Thoracic aorta (tissue), 2 donors: ENCODE measurements around the gene MFNG. TPM values are rescaled to one million over a fixed set of nuclear protein-coding genes. Genes with fewer than 3 reads are reported as not detected.

Experiments
- ATAC-seq: fragments of 150-250 bp; one replicate; pipeline ENCODE4 v1.8.0; 2017; ENCODE audit warnings: low read depth; ENCODE audit not compliant: insufficient number of reproducible peaks, low FRiP score
- DNase-seq: peaks from one replicate; pipeline ENCODE4 v3.0.0-alpha.2; 2020; ENCODE audit warnings: low spot score
- H3K27ac ChIP-seq, 2 donors: fragments of 200-600 bp; sonication (generic); 1 replicate in 1 of 2; 2 replicates in 1 of 2; pipeline ENCODE4 v1.5.1; 2016; ENCODE audit warnings: mild to moderate bottlenecking in 2 of 2, moderate library complexity in 2 of 2
- H3K27me3 ChIP-seq: fragments of 200-600 bp; sonication (generic); replicated peaks from 2 replicates; pipeline ENCODE4 v1.6.0; 2016; ENCODE audit warnings: mild to moderate bottlenecking; ENCODE audit not compliant: insufficient read depth
- H3K36me3 ChIP-seq: fragments of 200-600 bp; sonication (generic); one replicate; pipeline ENCODE4 v1.5.1; 2016
- H3K4me1 ChIP-seq, 2 donors: fragments of 200-600 bp; sonication (generic); 1 replicate in 1 of 2; 2 replicates in 1 of 2; pipeline versions ENCODE4 v1.5.1 to v1.6.0; 2016; ENCODE audit warnings: low read depth in 2 of 2, mild to moderate bottlenecking in 1 of 2; ENCODE audit not compliant: control insufficient read depth in 1 of 2
- H3K4me3 ChIP-seq: fragments of 200-600 bp; sonication (generic); 2 replicates; pipeline ENCODE4 v1.5.1; 2016; ENCODE audit warnings: mild to moderate bottlenecking
- H3K9me3 ChIP-seq: fragments of 200-600 bp; sonication (generic); 2 replicates; pipeline ENCODE4 v1.5.1; 2016
- CTCF ChIP-seq: fragments of 200-600 bp; sonication (generic); IDR thresholded peaks from one replicate; pipeline ENCODE4 v1.5.1; 2019; ENCODE audit warnings: antibody characterized with exemption
- total RNA-seq, 2 donors: library from RNA; depleted of rRNA; stranded (reverse); fragments of >200 nt; gene quantifications; one replicate each; pipeline versions ENCODE4 v1.1.0 to v1.2.3, GENCODE V29; 2016

MFNG gene
- total RNA-seq, 2 donors from 2014 or later, result 18.1 to 25.5 TPM

GRCh38 chr22:37462983-37463382, 23.2 kb downstream of the MFNG start:
- Histone ChIP-seq H3K4me1 (no peaks in the 10 kb centered on the region), H3K9me3 (no peaks in the 10 kb centered on the region), H3K27ac (no peak overlapping the region), H3K36me3 (no peaks in the 10 kb centered on the region), H3K4me3 (no peak overlapping the region), H3K27me3 (no peaks in the 10 kb centered on the region)
- TF ChIP-seq CTCF, result no peak
- ATAC-seq, result no peak
- DNase-seq, result no peak

- Histone ChIP-seq H3K27ac (no peak overlapping the region), H3K4me3 (no peak overlapping the region), H3K4me1 (no peaks in the 10 kb centered on the region), H3K36me3 (no peaks in the 10 kb centered on the region), H3K9me3 (no peaks in the 10 kb centered on the region), H3K27me3 (no peaks in the 10 kb centered on the region)
- no peak for TF ChIP-seq CTCF
- DNase-seq (no peak), ATAC-seq (no peak)
Measured at GRCh38 chr22:37462436-37462835, 23.7 kb downstream of the MFNG start.

GRCh38 chr22:37461961-37462360, 24.2 kb downstream of the MFNG start:
- Histone ChIP-seq H3K36me3 (no peaks in the 10 kb centered on the region), H3K27ac (no peak overlapping the region), H3K9me3 (no peaks in the 10 kb centered on the region), H3K27me3 (no peaks in the 10 kb centered on the region), H3K4me3 (no peak overlapping the region), H3K4me1 (no peaks in the 10 kb centered on the region)
- ATAC-seq, result no peak
- no peak for DNase-seq
- TF ChIP-seq CTCF, result no peak

- Histone ChIP-seq H3K9me3 (no peaks in the 10 kb centered on the region), H3K27me3 (no peaks in the 10 kb centered on the region), H3K27ac (no peak overlapping the region), H3K36me3 (no peaks in the 10 kb centered on the region), H3K4me3 (no peak overlapping the region), H3K4me1 (no peaks in the 10 kb centered on the region)
- DNase-seq (no peak), ATAC-seq (no peak)
- no peak for TF ChIP-seq CTCF
Measured at GRCh38 chr22:37460684-37461083, 25.5 kb downstream of the MFNG start.

- Histone ChIP-seq H3K9me3 (no peaks in the 10 kb centered on the region), H3K4me3 (no peak overlapping the region), H3K36me3 (no peaks in the 10 kb centered on the region), H3K27me3 (no peaks in the 10 kb centered on the region), H3K27ac (no peak overlapping the region), H3K4me1 (peaks cover 4 to 11% of the 10 kb centered on the region in 2 donors)
- no peak for DNase-seq
- no peak for TF ChIP-seq CTCF
- no peak for ATAC-seq
Measured at GRCh38 chr22:37459206-37459605, 27.0 kb downstream of the MFNG start.
